GM21515 (cell line): ENCODE results near the gene TCF20.

Experiments
- ATAC-seq: cut with Tn5 transposase; IDR thresholded peaks from one replicate; pipeline ENCODE4 v1.9.1; 2021; ENCODE audit not compliant: unreplicated experiment

Gene TCF20

DNA sequence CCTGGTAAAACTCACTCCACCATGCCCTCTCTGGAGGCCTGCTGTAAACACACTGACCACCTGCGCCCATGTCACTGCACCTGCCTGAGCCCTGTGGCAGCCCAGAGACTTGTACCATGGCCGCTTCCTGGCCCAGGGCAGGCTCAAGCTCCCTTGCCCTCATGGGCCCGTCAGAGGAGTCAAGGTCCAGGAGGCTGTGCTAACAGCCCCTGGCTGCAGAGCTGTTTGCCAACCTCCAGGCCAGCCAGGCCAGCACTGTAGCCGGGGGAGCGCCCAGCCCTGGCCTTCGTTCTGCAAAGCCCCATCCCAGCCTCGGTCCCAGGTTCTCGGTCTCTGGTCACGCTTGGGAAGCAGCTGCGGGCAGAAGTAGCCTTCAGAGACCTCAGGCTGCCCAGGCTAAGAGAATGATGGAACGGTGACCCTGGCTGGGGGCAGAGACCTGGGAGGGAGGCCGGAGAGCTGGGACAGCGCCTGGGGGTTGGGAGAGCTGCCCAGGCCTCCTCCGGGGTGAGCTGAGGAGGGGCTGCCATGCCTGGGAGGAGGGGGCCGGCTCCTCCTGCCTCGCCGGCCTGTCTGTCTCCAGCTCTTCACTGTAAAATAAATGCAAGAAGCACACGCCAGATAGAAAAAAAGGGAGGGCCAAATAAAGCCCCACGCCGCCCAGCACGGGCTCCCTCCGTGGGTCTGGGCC, 11.9 kb upstream of the TCF20 start:
- no peak for ATAC-seq

DNA sequence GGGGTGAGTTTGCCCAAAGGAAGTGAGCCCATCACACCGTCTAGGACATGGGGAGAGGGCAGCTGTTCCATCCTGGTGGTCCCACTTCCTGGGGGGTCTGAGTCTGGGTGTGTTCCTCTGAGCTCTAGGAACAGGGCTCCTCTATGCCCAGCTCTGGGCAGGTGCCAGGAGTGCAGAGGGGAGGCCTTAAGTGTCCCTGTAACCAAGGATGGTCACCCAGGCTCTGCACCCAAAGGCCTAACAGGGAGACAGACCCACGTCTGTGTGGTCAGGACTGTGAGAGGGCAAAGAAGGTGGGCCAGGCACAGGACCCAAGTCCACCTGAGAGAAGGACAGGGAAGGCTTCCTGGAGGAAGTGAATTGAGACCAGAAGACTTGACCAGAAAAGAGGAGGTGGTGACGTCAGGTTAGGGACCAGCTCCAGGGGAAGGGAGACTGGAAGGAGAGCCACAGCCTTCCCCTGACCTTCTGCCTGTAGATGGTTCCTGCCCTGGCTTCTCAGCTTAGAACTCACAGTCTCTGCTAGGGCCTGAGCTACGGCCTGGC, 11.3 kb upstream of the TCF20 start:
- no peak for ATAC-seq

DNA sequence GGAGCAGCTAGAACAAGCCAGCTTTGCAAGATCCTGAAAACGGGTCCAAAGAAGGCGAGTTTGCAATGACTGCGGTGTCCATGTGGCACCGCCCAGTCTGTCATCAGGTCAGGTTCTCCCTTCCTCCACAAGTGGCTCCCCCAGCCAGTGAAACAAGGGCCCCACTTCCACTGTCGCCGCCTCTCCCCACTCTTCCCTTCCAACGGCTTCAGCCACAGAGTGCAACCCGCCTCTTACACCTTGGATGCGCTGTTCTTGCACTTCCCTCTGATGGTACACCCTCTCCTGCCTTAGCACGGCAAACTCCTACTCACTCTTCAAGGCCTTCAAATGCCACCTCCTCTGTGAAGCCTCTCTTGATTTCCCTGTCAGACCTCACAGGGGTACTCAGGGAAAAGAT, 10.8 kb upstream of the TCF20 start:
- no peak for ATAC-seq

DNA sequence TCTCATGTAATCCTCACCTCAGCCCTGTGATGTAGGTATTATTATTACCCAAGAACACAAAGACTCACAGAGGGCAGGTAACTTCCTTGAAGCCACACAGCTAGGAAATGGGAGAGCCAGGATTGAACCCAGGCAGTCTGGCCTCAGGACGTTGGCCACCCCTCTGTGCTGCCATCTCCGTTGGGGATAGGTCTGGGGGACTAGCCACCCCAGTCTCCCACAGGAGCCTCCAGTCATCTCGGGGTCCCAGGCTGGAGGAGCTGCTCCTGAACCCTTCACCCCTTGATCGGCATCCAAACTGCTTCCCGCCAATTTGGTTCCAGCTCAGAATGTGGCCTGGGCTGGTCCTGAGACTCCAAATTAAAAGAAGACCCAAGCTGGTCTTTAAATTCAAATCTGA, 10.4 kb upstream of the TCF20 start:
- ATAC-seq: no peak

DNA sequence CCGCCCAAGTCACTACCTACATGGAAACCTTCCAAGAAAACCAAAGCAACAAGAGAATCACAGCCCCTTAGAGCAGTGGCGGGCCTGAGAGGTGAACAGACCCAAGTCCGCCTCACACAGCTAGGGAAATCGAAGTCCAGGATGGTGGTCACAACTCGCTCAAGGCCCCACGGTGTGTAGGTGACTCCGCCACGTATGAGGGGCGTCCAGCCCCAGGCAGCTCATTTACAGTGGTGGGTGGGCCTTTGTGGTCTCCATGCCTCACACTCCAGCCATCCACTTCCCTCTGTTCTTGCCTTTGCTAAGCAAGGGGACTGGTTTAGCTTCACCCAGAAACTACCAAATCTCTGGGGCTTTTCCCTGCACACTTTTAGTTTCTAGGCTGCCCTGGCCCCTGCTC, 9.7 kb upstream of the TCF20 start:
- no peak for ATAC-seq

DNA sequence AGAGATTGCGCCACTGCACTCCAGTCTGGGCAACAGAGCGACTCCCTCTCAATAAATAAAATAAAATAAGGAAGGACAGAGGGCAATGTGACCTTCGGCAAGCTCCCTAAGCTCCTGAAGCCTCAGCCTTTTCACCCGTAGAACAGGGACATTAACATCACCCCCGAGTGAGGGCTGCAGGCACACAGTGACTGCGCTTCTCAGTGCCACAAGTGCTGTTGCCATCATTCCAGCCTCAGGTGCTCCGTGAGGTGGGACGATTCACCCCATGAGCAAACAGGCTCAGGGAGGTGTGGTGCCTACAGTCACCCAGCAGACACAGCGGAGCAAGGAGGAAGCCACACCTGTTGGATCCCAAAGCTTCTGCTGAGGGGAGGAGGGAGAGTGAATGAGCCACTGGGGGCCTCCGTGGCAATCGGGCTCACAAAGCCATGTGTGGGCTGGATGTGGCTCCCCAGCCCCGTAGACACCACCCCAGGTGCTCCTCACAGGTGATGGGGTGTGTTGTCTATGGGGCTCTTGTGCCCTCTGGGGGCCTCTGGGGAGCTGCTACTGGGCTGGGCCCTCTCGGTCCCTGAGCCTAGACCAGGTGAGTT, 9.1 kb upstream of the TCF20 start:
- no peak for ATAC-seq

DNA sequence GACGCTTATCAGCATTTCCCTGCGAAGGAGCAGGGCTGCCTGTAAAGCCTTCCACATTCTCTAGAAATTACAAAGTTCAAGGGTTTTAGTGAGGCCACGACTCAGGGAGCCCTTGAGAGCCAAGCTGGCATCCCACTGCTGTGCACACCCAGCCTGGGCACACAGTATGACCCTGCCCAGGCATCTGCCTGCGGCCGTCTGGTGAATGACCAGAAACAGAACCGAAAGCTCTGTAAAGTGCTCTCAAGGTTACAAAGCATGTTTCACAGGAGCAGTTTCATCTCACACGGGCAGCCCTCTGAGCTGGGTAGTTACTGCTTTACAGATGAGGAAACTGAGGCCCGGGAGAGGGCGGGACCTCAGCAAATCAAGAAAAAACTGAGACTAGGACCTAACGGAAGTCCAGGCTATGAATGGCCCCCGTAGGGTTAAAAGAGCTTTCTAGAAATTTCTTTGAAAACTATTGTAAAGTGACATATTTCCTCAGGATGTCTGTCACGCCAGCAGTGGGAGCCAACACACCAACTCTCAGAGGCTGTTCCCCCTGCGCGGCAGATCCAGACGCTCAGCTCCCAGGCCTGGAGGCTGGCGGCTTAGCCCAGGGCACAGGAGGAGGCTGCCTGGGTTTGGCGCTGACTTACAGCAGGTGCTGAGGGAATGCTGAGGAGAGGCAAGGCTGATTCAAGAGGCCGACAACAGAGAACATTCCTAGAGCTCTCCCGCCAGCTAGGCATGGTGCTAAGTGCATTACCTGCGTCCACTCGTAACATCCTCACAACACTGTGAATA, 7.7 kb upstream of the TCF20 start:
- ATAC-seq: no peak

DNA sequence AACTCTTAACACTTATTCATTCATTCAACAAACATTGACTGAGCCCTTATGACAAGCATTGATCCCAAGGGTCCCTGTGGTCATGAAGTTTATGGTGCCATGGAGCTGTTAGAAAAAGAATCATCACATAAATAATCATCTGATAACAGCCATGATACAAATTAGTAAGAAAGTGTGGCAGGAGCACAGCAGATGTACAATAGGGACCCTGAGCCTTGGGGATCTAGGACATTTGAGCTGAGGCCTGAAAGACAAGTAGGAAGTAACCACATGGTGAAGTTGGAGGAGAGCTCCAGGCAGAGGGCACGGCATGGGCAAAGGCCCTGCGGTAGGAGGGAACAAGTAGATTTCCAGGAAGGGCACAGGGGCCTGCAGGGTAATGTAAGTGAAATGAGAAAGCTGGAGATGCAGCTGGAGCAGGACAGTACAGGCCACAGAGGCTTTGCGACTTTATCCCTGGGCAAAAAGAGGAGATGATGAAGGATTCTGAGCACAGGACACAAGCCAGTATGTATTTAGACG, 6.8 kb upstream of the TCF20 start:
- ATAC-seq: no peak

DNA sequence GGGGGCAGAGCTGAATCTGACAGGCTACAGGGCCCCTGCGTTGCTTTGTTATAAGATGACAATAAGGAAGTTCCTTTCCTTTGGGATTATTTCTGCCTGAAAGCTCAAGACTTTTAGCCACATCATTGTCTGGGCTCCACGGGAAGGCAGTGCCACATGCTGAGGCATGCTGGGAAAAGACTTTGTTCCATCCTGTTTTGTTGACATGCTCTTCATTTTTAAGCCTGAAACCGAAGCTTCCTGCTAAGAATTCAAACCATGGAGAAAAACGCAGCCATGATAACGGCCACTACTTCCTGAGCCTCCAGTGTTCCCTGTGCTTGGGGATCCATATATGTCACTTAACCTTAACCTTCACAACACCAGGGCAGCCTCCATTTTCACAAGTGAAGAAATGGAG, 5.5 kb upstream of the TCF20 start:
- ATAC-seq: no peak

DNA sequence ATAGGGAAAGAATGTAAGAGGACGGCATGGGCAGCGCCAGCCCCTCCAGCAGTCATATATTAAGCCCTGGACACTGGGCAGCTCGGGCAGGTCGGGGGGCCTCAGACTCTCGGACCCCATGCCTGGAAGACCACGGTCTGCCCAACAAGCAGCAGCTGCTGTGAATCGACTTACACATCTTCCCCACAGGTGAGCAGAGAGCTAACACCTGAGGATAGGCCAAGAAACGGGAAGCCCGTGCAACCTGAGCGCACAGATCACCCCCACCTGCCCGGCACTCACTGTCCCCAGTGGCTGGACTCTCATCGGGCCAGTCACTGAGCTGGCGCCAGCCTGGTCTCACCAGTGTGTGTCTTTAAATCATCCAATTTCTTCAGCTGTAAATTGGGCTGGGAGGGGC, 4.7 kb upstream of the TCF20 start:
- ATAC-seq: no peak

DNA sequence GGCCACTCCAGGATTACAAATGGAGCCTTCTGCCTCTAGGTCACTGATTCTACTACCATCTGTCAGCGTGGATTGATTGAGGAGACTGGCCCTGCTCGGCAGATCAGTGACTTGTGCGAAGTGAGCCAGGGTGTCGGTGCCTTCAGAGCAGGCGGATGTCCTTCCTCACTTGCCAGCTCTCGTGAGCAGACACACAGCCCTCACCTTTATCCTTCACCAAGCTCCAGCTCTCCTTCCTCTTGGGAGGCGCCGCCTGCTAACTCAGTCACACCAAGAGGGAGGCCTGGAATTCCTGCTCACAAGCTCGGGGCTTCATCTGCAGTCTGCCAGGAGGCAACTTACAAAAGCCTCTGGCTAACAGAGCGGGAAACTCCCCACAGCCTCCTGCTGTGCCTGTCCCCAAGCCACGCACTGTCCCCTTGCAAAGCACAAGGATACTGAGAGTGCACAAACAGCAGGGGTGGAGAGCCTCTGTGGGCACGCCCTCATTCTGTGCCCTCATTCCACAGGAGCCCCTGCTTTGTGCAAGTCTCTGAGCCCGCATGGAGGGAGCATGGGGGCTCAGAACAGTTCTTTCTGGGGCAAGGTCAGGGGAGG, 3.5 kb upstream of the TCF20 start:
- ATAC-seq: no peak

DNA sequence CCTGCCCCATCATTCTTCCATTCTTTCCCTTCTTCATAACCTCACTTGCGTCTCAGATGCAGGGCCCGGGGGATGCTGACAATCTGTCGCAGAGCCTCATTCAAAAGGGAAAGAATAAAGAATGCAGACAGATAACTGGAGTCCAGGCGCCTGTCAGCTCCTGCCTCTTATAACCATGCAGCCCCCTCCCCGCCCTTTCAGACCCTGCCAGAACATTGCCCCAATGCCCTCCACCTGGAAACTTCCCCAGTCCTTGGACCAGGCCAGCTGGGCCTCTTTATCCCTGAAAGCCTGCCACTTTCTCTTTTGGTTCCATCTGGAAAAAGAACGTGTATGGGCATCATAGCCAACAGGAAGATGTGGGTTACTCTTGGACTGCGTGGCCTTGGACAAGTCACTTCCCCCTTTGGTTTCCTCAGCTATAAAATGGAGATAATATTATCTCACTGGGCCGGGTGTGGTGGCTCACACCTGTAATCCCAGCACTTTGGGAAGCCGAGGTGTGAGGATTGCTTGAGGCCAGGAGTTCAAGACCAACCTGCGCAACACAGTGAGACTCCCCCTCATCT, 2.1 kb upstream of the TCF20 start:
- ATAC-seq: no peak

DNA sequence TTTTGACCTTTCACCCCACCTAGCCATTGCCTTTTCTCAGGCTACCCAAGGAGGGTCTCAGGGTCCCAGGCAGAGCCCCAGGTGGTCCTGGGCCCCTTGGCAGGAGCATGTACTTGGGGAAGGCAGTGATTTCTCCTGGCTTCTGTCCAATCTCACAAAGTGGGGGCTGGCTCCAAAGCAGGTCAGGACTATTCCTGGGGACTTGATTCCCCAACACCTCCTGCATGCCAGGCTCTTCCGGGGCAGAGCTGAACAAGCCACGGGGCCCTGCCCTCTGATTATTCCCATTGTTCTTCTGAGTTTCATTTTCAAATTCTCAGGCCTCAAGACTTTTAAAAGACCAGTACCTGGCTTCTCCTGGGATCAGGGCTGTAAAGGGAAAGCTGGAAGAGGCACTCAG, 1.5 kb upstream of the TCF20 start:
- ATAC-seq: no peak

DNA sequence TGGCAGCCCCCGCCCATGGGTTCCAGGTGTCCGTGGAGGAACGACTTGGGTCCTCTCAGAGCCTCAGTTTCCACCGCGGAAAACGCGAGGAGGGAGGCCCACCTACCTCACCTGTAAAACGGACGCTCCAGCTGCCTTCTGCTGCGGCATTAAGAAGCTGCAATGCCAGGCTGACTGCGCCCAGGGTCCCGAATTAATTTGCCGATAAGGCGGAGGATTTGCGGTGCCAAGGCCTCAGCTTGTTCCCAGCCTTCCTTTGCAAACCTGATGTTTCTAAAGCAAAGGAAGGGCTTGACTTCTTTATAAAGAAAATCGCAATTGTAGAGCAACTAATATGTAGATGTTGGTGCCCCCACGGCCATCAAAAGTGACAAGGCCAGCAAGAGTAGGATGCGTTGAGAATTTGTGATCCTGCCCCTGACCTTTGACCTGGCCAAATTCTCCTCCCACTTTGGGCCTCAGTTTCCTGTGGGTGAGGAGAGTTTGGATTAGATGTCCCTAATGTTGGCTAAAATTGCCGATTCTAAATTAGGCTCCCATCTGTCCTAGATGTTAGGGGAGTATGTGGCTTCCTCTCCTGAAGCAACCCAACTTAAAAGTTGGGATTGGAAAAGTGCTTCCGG, 849 bp upstream of the TCF20 start:
- no peak for ATAC-seq

DNA sequence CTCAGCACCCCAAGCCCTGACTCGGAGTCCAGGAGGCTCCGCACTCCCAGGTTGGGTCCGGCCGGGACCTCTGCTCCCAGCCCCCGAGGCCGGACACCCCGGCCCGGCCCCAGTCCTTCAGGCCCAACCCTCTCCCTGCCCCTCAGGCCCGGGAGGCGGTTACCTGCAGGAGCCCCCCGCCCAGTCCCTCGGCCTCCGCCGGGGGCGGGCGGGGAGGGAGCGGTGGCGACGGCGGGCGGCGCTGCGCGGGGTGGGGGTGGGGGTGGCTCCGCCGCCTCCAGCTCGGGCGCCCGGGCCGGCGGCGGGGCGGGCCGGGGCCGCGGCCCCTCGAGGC, 310 bp downstream of the TCF20 start:
- ATAC-seq: peak; percentile 24

DNA sequence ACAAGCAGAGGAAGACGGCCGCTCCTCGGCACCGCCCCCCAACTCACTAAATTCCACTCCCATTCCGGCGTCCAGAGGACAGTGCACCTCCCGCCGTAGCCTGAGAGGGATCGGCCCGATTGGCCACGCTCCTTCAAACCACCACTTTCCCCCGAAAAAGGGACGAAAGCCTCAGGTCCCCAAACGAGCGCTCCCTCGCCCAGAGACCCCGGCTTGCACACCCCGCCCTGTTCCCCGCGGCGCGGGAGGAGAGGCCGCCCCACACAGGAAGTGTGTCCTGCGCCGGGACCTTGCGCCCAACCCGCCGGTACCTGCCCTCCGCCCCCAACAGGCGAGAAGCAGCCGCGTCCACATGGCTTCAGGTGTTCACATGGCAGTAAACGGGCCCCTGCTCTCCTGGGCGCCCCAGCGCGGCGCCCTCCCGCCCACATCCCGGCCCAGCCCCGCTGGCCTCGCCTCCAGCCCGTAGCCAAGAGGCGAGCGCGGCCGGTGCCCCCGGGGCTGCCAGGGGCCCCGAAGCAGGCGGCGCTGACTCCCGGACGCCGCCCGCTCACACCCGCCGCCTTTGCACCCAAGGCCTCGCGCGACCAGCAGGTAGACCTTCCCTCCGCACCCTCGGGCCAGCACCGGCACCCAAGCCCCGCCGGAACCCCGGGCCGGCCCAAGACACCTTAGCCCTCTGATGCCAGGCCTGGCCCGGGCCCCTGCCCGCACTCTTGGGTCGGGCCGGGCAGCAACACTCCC, 849 bp downstream of the TCF20 start:
- peak; percentile 53 for ATAC-seq

DNA sequence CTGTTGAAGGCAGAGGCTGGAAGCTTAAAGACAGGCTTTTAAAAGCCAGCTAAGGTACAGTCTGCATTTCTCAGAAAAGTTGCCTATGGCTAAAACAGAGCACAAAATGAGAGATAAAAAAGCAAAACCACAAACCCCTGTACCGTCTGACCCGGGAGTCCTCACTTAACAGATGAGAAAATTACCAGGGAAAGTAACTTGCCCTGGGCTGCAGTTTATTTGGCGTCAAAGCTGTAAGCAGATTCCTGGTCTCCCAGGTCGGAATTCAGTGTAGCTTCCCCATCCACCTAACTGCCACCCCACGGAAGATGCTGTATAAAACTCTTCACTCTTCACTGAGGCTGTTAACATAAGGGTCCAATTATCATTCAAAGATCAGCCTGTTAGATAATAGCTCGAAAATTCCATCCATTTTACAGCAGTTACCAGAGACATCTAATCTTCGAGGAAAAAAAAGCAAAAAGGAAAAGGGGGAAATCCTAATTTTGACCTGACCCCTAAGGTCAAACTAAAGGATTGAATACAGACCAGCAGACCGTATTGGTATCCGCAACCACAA, 1.5 kb downstream of the TCF20 start:
- no peak for ATAC-seq

DNA sequence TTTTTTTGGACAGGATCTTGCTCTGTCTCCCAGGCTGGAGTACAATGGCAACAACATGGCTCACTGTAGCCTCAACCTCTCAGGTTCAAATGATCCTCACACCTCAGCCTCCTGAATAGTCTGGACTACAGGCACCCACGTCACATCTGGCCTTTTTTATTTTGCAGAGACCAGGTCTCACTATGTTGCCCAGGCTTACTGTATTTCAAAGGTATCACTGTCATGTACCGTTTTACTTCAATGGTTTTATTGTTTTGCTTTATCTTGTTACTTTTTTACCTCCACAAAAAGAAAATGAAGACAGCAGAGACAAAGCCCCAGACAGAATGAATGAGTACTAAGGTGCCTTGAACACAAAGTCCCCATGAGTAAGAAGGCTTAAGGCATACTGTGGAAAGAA, 5.1 kb downstream of the TCF20 start:
- no peak for ATAC-seq

DNA sequence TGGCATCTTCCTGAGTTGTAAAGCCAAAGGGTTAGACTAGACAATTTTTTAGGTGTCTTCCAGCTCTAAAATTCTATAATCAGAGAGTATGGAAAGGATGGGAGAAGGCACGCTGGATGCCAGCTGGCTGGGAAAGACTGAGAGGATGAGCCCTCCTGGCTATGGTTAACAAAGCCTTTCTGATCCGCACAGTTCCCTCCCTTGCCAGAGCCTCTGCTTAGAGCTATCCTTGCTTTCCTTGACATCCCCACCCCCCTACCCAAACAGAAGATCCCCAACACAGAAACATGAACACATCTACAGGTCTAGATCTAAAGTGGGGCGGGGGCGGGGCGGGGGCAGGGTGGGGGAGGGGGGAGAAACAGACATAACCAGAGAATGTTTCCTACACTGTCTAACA, 6.5 kb downstream of the TCF20 start:
- ATAC-seq: no peak

DNA sequence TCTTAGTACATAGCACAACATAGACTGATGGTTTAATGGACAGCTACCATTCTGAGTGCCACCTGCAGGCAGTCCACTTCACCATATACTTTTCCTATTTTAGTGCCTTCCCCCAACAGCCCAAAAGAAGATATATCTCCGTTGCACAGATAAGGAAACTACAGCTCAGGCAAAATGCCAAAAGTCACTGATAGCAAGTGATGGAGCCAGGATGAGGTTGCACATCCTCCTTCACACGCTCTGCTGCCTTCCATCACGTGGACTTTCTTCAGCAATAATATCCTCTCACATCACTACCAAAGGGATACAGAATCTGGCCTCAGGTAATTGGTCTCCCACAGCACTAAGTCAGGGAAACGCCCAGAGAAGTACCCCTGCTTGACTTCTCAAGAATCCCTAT, 7.5 kb downstream of the TCF20 start:
- ATAC-seq: no peak
